ENCODE results near the gene RABGAP1.

GRCh38 chr9:122951056-122951455 is 10.2 kb downstream of the RABGAP1 start:
- TF ChIP-seq, protein P1, sequence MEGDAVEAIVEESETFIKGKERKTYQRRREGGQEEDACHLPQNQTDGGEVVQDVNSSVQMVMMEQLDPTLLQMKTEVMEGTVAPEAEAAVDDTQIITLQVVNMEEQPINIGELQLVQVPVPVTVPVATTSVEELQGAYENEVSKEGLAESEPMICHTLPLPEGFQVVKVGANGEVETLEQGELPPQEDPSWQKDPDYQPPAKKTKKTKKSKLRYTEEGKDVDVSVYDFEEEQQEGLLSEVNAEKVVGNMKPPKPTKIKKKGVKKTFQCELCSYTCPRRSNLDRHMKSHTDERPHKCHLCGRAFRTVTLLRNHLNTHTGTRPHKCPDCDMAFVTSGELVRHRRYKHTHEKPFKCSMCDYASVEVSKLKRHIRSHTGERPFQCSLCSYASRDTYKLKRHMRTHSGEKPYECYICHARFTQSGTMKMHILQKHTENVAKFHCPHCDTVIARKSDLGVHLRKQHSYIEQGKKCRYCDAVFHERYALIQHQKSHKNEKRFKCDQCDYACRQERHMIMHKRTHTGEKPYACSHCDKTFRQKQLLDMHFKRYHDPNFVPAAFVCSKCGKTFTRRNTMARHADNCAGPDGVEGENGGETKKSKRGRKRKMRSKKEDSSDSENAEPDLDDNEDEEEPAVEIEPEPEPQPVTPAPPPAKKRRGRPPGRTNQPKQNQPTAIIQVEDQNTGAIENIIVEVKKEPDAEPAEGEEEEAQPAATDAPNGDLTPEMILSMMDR (IDR thresholded peaks at IDR 0.05; ENCODE audit: poor library complexity, severe bottlenecking): no peak
- TF ChIP-seq RAD21 (conservative IDR thresholded peaks at IDR 0.05): no peak
- TF ChIP-seq, protein P2, sequence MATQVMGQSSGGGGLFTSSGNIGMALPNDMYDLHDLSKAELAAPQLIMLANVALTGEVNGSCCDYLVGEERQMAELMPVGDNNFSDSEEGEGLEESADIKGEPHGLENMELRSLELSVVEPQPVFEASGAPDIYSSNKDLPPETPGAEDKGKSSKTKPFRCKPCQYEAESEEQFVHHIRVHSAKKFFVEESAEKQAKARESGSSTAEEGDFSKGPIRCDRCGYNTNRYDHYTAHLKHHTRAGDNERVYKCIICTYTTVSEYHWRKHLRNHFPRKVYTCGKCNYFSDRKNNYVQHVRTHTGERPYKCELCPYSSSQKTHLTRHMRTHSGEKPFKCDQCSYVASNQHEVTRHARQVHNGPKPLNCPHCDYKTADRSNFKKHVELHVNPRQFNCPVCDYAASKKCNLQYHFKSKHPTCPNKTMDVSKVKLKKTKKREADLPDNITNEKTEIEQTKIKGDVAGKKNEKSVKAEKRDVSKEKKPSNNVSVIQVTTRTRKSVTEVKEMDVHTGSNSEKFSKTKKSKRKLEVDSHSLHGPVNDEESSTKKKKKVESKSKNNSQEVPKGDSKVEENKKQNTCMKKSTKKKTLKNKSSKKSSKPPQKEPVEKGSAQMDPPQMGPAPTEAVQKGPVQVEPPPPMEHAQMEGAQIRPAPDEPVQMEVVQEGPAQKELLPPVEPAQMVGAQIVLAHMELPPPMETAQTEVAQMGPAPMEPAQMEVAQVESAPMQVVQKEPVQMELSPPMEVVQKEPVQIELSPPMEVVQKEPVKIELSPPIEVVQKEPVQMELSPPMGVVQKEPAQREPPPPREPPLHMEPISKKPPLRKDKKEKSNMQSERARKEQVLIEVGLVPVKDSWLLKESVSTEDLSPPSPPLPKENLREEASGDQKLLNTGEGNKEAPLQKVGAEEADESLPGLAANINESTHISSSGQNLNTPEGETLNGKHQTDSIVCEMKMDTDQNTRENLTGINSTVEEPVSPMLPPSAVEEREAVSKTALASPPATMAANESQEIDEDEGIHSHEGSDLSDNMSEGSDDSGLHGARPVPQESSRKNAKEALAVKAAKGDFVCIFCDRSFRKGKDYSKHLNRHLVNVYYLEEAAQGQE (IDR thresholded peaks at IDR 0.05; ENCODE audit: borderline replicate concordance): no peak
- TF ChIP-seq EZH2 (IDR thresholded peaks at IDR 0.05; ENCODE audit: borderline replicate concordance, insufficient read depth, low read length, poor library complexity, severe bottlenecking): no peak

All from neural cell (in vitro differentiated cells).